Prostate gland (tissue), 2 donors: Measurements from ENCODE around the gene CDKL1.

Experiments
- POLR2A ChIP-seq: fragments of 450-650 bp; IDR thresholded peaks from one replicate; pipeline ENCODE4 v1.6.1; 2016; ENCODE audit warnings: antibody characterized with exemption, mild to moderate bottlenecking
- TF ChIP-seq, protein P1 (sequence below), 4 experiments: fragments of 200-600 bp in 2 of 4; fragments of 450-650 bp in 2 of 4; sonication (generic) in 2 of 4; IDR thresholded peaks; 1 replicate in 3 of 4; 2 replicates in 1 of 4; pipeline ENCODE4 v1.5.1; 2016 to 2019; ENCODE audit warnings: antibody characterized with exemption in 4 of 4, mild to moderate bottlenecking in 2 of 4, moderate library complexity in 2 of 4

DNA sequence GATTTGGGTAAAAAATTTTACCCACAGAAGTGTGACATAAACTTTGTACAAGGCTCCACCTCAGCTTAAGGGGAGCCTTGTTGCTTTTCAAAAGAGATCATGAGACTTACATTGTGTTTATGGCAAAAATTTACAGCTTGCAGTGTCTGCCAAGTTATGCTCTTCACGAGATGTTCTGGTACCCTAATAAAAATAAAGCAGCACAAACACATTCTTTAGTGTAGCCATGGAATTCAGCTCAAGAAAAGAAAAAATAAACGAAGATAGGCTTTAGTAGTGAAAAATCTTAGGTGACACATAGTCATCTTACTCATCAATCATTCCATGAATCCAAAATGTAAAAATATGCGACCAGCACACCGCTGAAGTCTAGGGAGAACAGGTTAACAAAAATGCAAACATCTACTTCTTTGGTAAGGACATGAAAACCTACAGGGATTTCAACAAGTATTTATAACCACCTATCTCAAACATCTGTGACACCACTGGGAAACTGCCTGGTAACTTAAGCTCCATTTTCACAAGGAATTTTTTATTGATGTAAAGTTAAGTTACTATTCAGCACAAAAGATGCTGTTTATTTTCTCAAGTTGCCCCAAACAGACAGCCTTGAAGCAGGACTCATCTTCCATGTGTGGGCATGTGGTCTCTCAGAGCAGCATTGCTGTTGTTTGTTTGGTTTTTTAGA is 51.7 kb downstream of the CDKL1 start:
- TF ChIP-seq, protein P1, sequence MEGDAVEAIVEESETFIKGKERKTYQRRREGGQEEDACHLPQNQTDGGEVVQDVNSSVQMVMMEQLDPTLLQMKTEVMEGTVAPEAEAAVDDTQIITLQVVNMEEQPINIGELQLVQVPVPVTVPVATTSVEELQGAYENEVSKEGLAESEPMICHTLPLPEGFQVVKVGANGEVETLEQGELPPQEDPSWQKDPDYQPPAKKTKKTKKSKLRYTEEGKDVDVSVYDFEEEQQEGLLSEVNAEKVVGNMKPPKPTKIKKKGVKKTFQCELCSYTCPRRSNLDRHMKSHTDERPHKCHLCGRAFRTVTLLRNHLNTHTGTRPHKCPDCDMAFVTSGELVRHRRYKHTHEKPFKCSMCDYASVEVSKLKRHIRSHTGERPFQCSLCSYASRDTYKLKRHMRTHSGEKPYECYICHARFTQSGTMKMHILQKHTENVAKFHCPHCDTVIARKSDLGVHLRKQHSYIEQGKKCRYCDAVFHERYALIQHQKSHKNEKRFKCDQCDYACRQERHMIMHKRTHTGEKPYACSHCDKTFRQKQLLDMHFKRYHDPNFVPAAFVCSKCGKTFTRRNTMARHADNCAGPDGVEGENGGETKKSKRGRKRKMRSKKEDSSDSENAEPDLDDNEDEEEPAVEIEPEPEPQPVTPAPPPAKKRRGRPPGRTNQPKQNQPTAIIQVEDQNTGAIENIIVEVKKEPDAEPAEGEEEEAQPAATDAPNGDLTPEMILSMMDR (IDR thresholded peaks at IDR 0.05), result no peak
- TF ChIP-seq POLR2A, result no peak
